SK-N-SH (cell line): Measurements from ENCODE around the gene CACNA1D.

Experiments
- CTCF ChIP-seq: fragments of 200-600 bp; sonication (generic); IDR thresholded peaks from 2 replicates; pipeline ENCODE4 v1.6.1; 2017; ENCODE audit warnings: antibody characterized with exemption, mild to moderate bottlenecking, moderate library complexity
- ELF1 ChIP-seq: IDR thresholded peaks from 2 replicates; pipeline ENCODE4 v1.4.0; 2012
- GABPA ChIP-seq: IDR thresholded peaks from 2 replicates; pipeline ENCODE4 v1.4.0; 2012; ENCODE audit warnings: low read depth, mild to moderate bottlenecking
- MAX ChIP-seq: IDR thresholded peaks from 2 replicates; pipeline ENCODE4 v1.4.0; 2012; ENCODE audit warnings: low read depth
- NFIC ChIP-seq: IDR thresholded peaks from 2 replicates; pipeline ENCODE4 v1.4.0; 2012; ENCODE audit warnings: borderline replicate concordance
- REST ChIP-seq: IDR thresholded peaks from 2 replicates; pipeline ENCODE4 v1.6.1; 2012; ENCODE audit warnings: mild to moderate bottlenecking, low read depth, low read length, moderate library complexity
- SIN3A ChIP-seq: IDR thresholded peaks from 2 replicates; pipeline ENCODE4 v1.6.1; 2012; ENCODE audit warnings: low read depth, mild to moderate bottlenecking, low read length, moderate library complexity, borderline replicate concordance
- USF2 ChIP-seq: fragments of 150-350 bp; IDR thresholded peaks from 2 replicates; pipeline ENCODE4 v1.6.1; 2017; ENCODE audit warnings: antibody characterized with exemption, low read length, low read depth, borderline replicate concordance

DNA sequence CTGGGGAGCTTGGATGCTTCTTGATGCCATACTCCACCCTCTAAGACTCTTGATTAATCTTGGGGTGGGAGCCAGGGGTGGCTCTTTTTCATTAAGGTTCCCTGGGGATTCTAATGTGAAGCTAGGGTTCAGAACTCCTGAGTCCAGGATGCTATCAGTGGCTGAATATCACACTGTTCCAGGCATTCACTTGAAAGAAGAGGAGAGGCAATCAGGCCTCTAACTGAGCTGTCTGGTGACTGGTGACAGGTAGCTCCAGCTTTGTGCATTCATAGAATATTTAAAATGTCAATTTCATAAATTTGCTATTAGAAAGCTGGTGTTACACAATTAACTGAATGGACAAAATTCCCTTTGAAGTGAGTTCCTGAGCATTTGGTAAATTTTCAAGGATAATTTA, 212.8 kb downstream of the CACNA1D start:
- TF ChIP-seq CTCF (no peak), REST (no peak), USF2 (no peak), ELF1 (no peak), MAX (no peak), SIN3A (no peak), NFIC (no peak), GABPA (no peak)
